Measurements from ENCODE around the gene FOXRED2. TPM values are rescaled to one million over a fixed set of nuclear protein-coding genes. Genes with fewer than 3 reads are reported as not detected.

The FOXRED2 gene
- total and polyA plus RNA-seq, 2 of the 8 experiments (the other 6 are each of a cell fraction or from before 2014, with no cell fraction given), result 11.5 to 27.8 TPM

- H2BK15ac ChIP-seq (ENCODE audit: low read length), result no peak overlapping the region
- H3K14ac ChIP-seq (ENCODE audit: insufficient read length), result no peak overlapping the region
- no peak overlapping the region for H3K4me3 ChIP-seq (ENCODE audit: extremely low read depth in 1 of 4, insufficient read depth in 2 of 4, low read depth in 3 of 4, low read length in 4 of 4)
- 96% methylated on average over 9 of the region's 9 CpGs; no CpG with 5 or more reads in 1 of the 2 experiments for WGBS, 2 experiments (ENCODE audit: extremely low coverage in 1 of 2, insufficient coverage in 1 of 2, insufficient read length in 1 of 2, insufficient replicate concordance in 2 of 2, low coverage in 1 of 2, low lambda C conversion rate in 2 of 2, missing lambda C conversion rate in 1 of 2)
- peak overlapping the region; percentile 40 for H3K4ac ChIP-seq (replicated peaks; ENCODE audit: insufficient read length, low read depth, low read length)
- no peak for FAIRE-seq
- H2BK120ac ChIP-seq (replicated peaks; ENCODE audit: low read depth, low read length), result no peak overlapping the region
- H3K27ac ChIP-seq (ENCODE audit: low read depth, low read length), result no peak overlapping the region
- no peak for DNase-seq (ENCODE audit: low read depth in 1 of 2, low spot score in 2 of 2)
- ChIA-PET CTCF (ENCODE audit: partially characterized antibody) (interaction anchor here (0.7 to 2.0 kb wide), 5 partner anchors 34 to 191 kb away, joined by 3 to 5 read pairs (median 3); no protein-coding TSS in a partner anchor), POLR2A (ENCODE audit: partially characterized antibody) (interaction anchor here (0.7 to 0.8 kb wide), 2 partner anchors 42 to 123 kb away, joined by 3 read pairs; no protein-coding TSS in a partner anchor)
- H3K79me1 ChIP-seq (ENCODE audit: low read depth, low read length), result no peaks in the 10 kb centered on the region
- no peak overlapping the region for H3K23ac ChIP-seq (ENCODE audit: insufficient read length)
- H4K5ac ChIP-seq (ENCODE audit: insufficient read length, low read depth, low read length), result no peak overlapping the region
- no peaks in the 10 kb centered on the region; the same call in 1 of the 2 replicates for H3K23me2 ChIP-seq (ENCODE audit: low read depth, low read length)
- no peaks in the 10 kb centered on the region for H3K36me3 ChIP-seq (ENCODE audit: control insufficient read depth in 2 of 4, insufficient read depth in 4 of 4, low read length in 3 of 4)
- H2BK12ac ChIP-seq (ENCODE audit: low read depth, low read length), result peak overlapping the region; percentile 75; the same call in 1 of the 2 replicates
- H2BK5ac ChIP-seq (ENCODE audit: low read depth, low read length), result peak overlapping the region; percentile 35; the same call in 1 of the 2 replicates
- no peak overlapping the region for H4K91ac ChIP-seq (replicated peaks; ENCODE audit: insufficient read length, low read length)
- H4K20me1 ChIP-seq (replicated peaks in 1 of 2; ENCODE audit: control insufficient read depth in 1 of 2, insufficient read depth in 2 of 2, low read length in 2 of 2), result no peaks in the 10 kb centered on the region
- no peak overlapping the region for H3K9ac ChIP-seq (replicated peaks in 1 of 4; ENCODE audit: extremely low read depth in 1 of 4, low read depth in 3 of 4, low read length in 3 of 4)
- H4K8ac ChIP-seq (ENCODE audit: extremely low read depth, insufficient read depth, low read length), result no peak overlapping the region
- no peak overlapping the region for H2AFZ ChIP-seq (ENCODE audit: low read length)
- peak overlapping the region; percentile 53; the same call in 1 of the 2 replicates for H2AK5ac ChIP-seq (ENCODE audit: low read depth, low read length)
- no peak for TF ChIP-seq ATF2 (IDR thresholded peaks at IDR 0.05; ENCODE audit: low read length)
- no peak for TF ChIP-seq USF2 (IDR thresholded peaks at IDR 0.05; ENCODE audit: low read length)
- peak in 1 of 3 experiments; percentile 5; a peak in 2 of 4 replicates for TF ChIP-seq CTCF (IDR thresholded peaks at IDR 0.05; ENCODE audit: control extremely low read depth in 1 of 3, insufficient read depth in 1 of 3, low read depth in 1 of 3, low read length in 3 of 3)
- H3K18ac ChIP-seq (ENCODE audit: extremely low read depth, low read length), result no peak overlapping the region
- no peaks in the 10 kb centered on the region for H3K27me3 ChIP-seq (replicated peaks in 1 of 4; ENCODE audit: control insufficient read depth in 3 of 4, extremely low read depth in 1 of 4, insufficient read depth in 3 of 4, low read length in 3 of 4)
- H3K4me2 ChIP-seq (ENCODE audit: insufficient read depth in 1 of 2, low read depth in 2 of 2, low read length in 2 of 2), result no peak overlapping the region
- H3K56ac ChIP-seq (replicated peaks; ENCODE audit: insufficient read length, low read depth, low read length), result no peak overlapping the region
- no peaks in the 10 kb centered on the region for H3K79me2 ChIP-seq (ENCODE audit: control insufficient read depth in 1 of 2, insufficient read depth in 2 of 2, low read length in 2 of 2)
- H2BK20ac ChIP-seq (ENCODE audit: low read length), result peak overlapping the region; percentile 80; the same call in 1 of the 2 replicates
- H3K4me1 ChIP-seq (replicated peaks in 1 of 4; ENCODE audit: control insufficient read depth in 3 of 4, insufficient read depth in 4 of 4, low read length in 3 of 4), result peaks cover 3 to 15% (median 7%) of the 10 kb centered on the region in 4 experiments
- H3K9me3 ChIP-seq (ENCODE audit: insufficient read depth in 2 of 2, low read depth in 1 of 2, low read length in 1 of 2), result no peaks in the 10 kb centered on the region
Measured at GRCh38 chr22:36452250-36452977, 54.4 kb downstream of the FOXRED2 start.
